OCI-M2 (cell line): ENCODE results near the gene KIF4A.
"Not testable (repeated sequence)": the region's sequence is repeated elsewhere in the genome, so short reads cannot be mapped to it uniquely, and the experiment has no call there.

ENCODE experiments used
- DNase-seq: peaks from one replicate; lab custom pipeline; 2025; ENCODE audit not compliant: unreplicated experiment; lab: John Stamatoyannopoulos, UW

The KIF4A gene

DNA sequence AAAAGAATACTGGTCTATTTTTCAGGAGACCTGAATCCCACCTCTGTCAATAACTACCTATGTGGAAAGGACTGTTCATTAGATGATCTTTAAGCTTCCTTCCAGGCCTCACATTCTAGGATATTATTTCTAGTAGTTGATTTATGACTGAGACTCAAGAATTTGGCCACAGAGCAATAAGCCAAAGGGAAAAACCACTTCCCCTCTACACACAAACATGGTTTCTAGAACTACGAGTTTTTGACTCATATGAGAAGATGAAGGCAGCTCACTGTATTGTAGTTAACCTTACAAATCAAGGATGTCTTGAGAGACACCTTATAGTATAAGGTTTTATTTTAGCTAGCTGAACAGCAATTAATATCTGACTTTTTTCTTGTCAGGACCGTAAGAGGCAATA lies 96.3 kb downstream of the KIF4A start:
- DNase-seq, result no peak

DNA sequence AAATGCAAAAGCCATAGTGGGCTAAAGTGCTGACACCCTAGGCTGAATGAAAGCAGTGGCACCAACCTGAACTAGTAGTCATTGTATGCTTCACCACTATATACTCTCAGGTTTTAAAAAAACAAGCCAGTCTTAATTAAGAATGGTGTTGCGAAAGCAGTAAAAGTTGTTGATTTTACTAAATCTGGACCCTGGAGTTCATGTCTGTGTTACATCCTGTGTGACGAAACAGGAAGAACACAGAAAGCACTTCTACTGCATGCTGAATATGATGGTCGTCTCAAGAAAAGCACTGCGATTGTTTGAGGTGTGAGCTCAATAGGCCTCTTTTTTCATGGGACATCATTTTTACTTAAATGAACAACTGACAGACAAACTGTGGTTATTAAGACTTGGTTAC lies 109.0 kb downstream of the KIF4A start:
- no peak for DNase-seq

DNA sequence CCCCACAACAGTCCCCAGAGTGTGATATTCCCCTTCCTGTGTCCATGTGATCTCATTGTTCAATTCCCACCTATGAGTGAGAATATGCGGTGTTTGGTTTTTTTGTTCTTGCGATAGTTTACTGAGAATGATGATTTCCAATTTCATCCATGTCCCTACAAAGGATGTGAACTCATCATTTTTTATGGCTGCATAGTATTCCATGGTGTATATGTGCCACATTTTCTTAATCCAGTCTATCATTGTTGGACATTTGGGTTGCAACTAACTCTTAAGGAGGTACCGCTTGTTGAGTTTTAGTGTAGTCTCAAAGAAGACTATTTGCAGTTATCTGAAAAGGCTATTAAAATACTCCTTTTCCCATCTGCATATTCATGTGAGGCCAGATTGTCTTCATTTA lies 110.3 kb downstream of the KIF4A start:
- DNase-seq, result not testable (repeated sequence)

DNA sequence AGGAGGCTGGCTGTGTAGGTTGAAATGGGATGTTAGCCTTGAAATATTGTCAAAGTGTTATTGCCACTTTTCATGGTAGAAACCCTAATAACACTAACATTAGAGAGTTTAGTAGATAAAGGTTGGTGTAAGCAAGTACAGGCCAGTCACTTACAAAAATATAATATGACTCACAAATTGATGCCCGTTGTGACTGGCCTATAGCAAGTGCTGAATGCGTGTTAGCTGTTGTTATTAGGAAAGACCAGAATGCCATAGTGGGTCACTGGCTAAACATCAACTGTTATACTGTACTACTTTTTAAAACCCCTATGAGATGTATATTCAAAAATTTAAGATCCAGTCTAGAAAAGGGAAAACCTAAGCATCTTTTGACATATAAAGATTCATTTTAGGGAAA lies 112.8 kb downstream of the KIF4A start:
- DNase-seq, result no peak

DNA sequence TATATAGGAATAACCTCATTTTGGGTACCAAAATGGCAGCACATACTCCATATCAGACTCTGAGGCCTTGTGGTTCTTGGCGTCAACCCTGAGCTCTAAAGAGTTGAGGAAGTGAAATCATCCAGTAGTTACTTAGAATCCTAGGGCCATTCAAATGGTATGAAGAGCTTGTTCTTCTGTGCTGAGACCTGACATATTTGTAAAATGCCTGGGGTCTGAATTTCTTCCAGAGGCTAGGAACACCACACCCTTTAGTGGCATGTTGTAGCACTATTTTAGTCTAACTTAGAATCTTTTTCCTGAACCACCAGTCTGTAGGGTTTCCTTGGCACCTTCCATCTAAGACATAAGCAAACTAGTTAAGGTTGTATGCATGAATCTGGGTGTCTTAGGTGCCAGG lies 115.1 kb downstream of the KIF4A start:
- no peak for DNase-seq

DNA sequence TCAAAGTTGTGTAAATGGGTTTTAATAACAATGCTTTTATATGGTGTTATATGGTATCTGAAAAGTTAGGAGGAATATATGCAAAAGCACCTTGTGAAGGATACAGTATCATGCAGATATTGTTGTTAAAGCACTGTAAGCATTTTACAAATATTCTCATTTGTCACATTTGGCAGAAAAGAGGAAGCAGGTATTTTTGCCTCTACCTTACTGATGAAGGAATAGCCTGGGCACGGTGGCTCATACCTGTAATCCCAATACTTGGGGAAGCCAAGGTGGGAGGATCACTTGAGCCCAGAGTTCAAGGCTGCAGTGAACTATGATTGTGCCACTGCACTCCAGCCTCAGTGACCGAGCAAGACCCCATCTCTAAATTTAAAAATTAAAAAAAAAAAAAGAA lies 121.0 kb downstream of the KIF4A start:
- DNase-seq, result no peak

DNA sequence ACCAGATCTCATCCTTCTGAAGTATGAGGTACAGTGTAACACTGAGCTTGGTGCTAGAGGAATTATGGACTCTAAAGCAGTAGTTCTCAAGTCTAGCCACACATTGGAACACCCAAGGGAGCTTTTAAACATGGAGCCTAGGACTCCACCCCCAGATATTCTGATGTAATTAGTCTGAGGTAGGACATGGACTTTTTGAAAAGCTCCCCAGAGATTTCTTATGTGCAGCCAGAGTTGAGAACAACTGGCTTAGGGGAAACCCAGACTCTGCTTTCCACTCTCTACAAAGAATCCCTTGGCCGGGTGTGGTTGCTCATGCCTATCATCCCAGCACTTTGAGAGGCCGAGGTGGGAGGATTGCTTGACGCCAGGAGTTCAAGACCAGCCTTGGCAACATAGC lies 121.6 kb downstream of the KIF4A start:
- DNase-seq, result no peak

DNA sequence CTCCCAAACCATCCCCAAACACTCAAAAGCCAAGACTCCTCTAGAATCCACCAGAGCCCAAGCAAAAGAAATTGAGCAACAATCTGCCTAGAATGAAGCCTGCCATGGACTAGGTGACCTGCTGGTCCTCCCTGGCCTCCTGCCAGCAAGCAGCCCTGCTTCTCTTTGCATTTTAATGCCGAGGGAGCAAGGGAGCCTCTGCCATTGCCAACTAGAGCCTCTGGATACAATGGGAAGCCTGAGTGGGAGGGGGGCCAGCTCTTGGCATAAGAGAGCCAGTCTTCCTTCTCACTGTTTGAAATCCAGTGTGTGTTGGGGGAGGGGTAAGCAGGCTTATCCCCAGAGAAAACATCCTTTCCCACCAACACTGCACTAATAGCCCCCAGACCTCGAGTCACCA lies 131.7 kb downstream of the KIF4A start:
- no peak for DNase-seq

DNA sequence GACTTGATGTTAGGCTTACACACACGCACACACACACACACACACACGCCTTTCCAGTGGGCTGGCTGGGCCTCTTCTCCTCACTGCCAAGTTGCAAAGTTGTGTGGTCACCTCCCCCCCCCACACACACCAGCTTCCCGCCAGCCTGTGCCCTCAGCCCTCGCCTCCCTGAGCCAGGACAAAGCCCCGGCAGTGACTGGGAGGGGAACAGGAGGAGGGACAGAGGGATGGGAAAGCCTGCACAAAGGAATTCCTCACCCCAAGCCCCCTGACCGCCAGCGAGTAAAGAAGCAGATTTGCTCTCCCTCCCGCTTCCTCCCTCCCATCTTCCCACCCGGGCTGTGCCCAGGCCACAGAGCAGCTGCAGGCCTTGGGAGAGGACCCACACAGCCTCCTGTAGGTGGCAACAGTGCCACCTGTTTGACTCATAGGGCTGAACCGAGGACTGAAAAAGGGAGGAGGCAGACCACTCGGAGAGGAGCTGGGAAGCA lies 133.0 kb downstream of the KIF4A start, which contains the start of gene GDPD2:
TSS of gene GDPD2 (plus strand) at position 464 of the 491 bp plus-strand sequence. CDS start 1,671 bp downstream, outside the sequence.
- DNase-seq, result no peak

DNA sequence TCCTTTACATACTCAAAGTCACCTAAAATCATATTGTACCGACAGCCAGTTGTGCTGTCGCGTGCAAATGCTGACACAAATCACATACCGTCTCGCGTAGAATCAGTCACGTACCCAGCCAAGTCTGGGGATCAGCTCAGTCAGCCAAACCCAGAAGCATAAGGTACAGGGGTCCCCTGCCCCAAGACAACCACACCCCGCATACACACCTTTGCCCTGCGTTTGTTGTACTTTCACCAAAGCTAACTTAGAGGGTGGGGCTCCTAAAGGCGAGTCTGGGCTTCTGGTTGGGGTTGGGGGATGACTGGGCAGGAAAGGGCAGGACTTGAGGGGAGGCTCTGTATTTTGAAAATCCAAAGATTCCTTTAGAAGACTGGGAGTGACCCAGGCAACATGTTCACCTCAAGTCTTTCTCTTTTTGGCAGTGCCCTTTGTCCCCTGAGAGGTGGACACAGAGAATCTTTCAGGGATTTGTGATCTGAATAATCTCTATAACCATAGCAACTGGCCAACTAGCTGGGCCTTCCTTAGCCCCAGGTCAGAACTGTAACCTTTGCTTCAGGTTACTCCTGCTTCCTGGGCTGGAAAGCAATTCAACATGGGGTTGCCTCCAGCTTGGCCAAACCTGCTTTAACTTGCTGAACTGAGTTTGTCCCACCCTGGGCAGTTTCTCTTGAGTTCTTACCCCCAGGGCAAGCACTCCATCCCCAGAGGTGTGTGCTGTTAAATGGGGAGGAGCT lies 134.2 kb downstream of the KIF4A start:
- no peak for DNase-seq

DNA sequence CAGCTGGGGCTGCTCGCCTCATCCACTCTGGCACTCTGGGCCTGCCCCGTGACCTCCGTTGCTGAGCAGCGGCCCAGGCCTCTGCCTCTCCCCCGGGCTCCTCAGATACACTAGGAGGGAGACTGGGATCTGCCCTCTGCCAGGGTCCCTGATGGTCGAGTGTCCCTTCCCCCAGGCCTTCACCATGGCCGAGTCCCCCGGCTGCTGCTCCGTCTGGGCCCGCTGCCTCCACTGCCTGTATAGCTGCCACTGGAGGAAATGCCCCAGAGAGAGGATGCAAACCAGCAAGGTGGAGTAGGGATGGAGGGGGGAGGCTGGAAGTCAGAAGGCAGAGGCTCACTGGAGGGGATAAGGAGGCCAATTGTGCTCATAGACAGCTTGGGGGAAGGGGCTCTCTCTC lies 134.9 kb downstream of the KIF4A start:
- DNase-seq, result no peak

DNA sequence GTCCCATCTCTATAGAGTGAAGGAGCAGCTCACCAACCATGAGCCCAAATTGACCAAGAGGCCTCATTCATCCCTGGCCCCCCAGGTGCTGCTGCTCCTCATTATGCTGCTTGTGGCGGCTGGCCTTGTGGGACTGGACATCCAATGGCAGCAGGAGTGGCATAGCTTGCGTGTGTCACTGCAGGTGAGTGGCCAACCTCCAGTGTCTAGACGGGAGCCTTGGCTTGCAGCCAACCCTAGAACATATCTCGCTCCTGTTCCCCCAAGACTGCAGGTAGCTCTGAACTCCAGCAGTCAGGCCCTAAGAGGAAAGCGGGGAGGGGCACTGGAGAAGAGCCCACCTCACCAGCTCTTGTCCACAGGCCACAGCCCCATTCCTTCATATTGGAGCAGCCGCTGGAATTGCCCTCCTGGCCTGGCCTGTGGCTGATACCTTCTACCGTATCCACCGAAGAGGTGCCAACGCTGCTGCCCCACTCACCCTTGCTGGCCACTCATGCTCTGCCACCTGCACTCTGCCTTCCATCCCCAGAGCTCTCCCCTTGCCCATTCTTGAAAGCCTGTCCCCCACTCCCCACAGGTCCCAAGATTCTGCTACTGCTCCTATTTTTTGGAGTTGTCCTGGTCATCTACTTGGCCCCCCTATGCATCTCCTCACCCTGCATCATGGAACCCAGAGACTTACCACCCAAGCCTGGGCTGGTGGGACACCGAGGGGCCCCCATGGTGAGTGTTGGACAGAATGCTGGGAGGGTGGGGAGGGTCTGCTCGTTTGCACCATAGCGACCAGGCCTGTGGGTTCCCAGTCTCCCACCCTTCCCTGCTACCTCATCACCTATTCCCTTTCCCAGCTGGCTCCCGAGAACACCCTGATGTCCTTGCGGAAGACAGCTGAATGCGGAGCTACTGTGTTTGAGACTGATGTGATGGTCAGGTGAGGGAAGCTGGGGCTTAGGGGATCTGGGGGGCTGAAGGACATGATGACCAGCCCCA lies 136.7 kb downstream of the KIF4A start:
- DNase-seq, result no peak

DNA sequence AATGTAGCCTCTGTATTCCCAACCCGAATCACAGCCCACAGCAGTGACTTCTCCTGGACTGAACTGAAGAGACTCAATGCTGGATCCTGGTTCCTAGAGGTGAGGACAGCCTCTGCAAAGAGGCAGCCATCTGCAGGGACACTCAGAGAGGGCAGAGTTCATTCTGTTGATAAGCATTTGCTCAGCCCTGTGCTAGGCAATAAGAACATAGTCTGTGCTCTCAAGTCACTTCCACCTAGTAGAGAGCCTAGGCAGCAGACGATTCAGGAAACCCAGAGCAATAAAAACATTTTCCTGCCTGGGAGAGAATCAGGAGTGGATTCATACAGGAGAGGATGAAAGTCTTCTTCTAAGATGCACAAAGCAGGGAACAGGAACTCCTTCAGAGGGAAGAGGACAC lies 137.5 kb downstream of the KIF4A start:
- DNase-seq, result no peak

DNA sequence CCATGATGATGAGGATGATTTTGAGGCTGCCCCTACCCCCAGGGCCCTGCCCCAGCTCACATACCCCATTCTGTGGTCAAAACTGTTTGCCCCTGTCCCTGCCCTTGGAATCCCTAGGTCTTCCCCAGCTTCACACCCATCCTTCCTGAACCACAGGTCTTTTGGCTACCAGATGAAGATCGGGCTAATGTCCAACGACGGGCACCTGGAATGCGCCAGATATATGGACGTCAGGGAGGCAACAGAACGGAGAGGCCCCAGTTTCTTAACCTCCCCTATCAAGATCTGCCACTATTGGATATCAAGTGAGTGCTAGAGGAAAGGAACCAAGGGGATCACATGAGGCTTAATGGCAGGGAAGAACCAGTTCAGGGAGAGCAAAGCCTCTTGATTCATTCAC lies 139.9 kb downstream of the KIF4A start:
- no peak for DNase-seq

DNA sequence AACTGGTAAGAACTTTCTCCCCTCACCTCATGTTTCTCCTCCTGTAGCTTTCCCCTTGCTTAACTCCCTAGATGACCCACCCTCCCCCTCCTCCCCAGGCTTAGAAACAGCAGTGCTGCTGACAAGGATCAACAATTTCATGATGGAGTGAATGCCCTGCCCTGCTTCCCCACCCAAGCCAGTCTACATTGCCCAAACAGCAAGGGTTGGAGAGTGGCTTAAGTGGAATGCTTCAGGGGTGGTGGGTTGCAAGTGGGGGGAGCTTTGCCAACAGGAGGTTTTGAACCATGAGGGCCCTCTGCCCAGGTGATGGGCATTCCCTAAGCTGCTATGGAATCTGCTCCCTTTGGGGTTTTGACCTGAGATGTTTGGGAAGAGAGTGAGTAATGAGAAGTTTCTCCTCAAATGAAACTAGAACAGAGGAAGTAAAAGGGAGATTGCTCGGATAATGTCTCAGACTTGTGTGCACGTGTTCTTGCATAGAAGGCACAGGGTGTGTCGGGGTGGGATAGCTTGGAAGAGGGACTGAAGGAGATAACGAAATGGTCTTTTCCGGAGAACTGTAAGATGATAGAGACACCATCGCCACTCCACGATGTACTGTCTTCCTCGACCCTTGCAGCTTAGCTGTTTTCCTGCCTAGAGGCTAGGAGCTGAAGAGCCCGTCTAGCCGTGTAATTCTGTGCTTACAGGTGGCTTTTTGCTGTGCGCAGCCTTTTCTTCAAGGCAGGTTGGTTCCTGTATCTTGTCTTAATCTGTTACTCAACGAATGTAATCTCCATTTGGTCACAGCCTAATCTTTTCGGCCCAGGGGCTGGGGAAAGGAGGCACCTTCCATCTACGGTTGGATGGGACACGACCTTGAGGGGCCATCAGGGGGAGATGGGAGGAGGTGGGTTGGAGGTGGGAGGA lies 143.3 kb downstream of the KIF4A start:
- no peak for DNase-seq

DNA sequence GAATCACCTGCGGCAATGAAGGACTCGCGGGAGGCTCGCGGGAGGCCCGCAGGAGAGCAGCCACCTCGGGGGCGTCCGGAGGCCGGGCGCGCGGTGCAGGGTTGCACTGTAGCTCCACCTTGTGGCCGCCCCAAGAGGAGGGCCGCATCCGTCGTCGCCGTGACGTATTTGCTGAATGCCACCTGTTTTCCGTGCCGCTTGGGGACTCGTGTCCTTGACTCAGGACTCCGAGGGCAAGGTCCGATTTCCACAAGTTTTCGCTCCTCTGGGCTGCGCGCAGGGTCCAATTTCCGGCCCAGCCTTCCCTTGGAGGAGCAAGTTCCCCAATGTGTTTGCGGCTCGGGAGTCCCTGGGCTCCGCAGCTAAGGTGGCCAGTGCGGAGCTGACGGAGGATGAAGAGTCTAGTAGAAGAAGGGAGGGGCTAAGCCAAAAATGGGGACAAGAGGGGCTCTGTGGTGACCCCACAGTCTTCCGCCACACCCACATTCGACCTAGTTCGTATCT lies 144.0 kb downstream of the KIF4A start:
- DNase-seq, result no peak

DNA sequence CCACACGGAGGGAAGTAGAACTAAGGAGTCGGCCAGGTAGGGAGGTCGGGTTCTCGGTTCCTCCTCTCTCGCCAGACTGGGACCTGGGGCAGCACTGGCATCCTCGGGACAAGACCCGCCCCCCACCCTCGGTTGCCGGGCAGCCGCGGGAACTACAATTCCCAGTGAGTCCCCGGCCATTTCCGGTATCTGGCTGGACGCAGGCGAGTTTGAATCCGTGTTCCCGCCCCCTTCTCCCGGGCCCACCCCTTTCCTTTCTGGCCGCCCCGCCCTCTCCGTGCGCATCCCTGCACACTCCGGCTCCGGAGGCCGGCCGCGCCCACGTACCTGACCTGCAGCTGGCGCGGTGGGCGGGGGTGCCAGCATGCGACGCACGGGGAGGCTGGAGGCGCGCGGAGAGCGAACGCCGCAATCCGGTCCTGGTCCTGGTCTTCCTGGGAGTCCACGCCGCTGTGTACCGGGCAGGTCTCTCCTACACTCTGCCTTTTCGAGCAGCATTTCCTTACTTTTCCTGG lies 144.5 kb downstream of the KIF4A start:
- no peak for DNase-seq

DNA sequence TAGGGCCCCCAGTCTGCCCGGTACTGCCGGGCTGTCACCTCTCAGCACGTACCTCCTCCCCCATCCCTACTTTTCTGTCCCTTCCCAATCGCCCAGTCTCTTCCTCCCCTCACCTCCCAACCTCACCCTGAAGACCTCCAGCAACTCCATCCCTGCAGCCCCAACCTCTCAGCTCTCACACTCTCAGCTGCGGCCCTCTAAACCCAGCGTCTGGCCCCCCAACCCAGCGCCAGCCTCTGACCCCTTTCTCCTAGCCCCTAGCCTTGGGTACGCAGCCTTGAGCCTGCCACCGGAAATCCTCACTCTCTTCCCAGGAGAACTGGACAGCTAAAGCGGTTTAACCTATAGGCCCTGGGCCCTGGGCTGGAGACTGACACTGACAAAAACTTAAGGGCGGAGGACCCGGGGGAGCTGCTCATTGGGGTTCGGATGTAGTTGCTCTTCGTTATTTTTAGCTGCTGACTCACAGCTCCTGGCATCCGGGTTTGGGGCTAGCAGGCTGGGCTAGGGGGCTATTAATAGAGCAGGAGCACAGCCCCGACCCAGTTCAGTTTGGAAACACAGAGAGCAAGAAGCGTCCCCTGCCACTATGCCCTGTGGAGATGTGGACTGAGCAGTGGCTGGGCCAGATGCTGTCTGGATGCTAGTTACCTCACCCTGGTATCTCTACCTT lies 145.1 kb downstream of the KIF4A start:
- no peak for DNase-seq

DNA sequence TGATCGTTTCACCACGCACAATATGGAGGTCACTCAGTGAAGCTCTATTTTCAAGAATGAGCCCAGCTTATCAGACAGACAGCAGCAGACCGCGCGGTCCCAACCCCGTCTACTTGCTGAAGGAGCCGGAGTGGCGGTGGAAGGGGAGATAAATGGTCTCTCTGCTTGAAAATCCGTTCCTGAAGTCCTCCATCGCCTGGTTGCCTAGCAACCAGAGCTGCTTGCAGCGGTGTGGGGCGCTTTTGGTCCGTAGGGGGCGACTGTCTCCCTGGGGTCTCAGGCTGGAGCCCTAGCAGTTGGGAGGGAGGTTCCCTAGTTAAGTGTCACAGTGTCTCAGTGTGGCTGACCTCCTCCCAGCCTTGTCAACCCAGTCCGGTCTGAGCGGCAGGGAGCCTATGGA lies 146.4 kb downstream of the KIF4A start:
- no peak for DNase-seq

DNA sequence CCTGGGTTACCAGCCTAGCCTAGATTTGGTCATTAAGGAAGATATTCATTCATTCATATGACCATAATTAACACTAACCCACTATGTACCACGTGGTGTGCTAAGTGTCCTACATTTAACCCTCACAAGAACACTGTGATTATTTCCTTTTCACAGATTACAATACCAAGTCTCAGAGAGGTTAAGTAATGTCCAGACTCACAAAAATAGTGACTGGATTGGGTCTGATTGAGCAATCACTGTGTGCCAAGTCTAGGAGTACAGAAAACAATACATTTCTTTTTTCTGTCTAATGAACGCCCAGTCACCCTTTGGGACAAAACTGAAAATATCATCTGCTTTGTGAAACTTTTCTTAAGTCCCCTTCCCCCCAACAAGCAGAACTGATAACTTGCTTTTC lies 147.1 kb downstream of the KIF4A start:
- DNase-seq, result no peak
